ENCODE measurements around the gene DNAJC17.
A peak's percentile ranks its signal among the peaks of the same experiment; 100 is the strongest.

Gene DNAJC17

DNA sequence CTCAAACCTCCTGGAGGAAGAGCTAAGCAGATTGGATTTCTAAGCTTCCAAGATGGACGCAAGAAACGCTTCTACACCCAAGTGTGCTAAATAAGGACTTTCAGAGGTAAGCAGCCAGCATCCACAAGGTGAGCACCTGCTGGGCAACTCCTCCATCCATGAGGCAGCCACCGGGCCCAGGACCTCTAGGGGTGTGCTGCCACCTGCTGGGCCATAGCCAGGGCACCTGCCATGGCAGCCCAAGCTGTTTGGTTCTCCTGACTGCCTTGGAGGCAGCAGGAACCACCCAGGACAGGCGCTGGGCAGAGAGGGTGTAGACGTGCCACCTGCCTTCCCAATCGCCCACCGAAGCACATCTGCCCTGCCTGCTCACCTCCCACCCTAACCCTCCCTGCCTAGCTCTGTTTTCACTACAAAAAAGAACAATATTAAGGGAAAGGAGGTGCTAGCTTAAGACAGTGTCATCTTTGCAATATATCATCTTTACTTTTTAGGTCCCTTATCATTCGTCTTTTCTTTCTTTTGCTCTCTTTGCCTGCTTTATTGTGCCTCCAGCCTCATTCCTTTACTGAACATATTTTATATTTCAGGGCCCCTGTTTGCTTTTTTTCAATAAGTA, 24.6 kb downstream of the DNAJC17 start:
- Histone ChIP-seq H4K20me1 (peaks cover 47% of the 10 kb centered on the region), H3K4me2 (no peak overlapping the region), H3K9me3 (no peaks in the 10 kb centered on the region), H3K27ac (no peak overlapping the region), H3K4me1 (peaks cover 17% of the 10 kb centered on the region), H3K9ac (no peak overlapping the region), H3K27me3 (no peaks in the 10 kb centered on the region), H3K36me3 (peaks cover 31% of the 10 kb centered on the region), H3K4me3 (no peak overlapping the region)
- TF ChIP-seq Cebpa-rat (IDR thresholded peaks at IDR 0.05), result no peak

DNA sequence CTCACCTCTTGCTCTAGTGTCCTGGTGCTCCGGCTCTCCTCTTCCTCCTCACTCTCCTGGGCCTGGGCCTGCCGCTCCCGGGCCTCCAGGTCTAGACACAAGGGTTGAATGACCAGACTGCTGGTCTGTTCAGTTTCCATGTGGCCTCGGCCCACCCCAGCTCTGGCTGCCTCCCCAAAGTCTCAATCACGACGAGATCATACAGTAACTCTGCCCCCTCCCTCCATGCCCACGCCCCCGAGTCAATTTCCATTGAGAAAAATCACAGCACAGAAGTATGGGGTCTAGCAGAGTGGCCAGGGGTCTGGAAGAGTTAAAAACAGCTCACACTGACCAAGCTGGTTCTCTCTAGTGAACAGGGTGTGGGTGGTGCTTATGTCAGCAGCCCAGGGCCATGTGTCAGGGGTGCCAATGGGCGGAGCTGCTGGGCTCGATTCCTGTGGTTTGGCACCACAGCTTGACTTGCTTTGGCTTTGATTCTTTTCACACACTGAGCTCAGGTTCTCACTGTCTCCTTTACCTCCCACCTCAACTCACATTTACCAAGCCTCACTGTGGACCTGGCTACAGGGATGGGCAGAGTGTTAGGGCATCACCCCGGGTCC, 30.6 kb downstream of the DNAJC17 start:
- no peaks in the 10 kb centered on the region for H3K9me3 ChIP-seq
- no peak overlapping the region for H3K27ac ChIP-seq
- H3K9ac ChIP-seq, result no peak overlapping the region
- H3K4me3 ChIP-seq, result no peak overlapping the region
- H3K4me1 ChIP-seq, result peaks cover 46% of the 10 kb centered on the region
- H3K4me2 ChIP-seq, result peak overlapping the region; percentile 17; the same call in 1 of the 2 replicates
- no peaks in the 10 kb centered on the region for H3K27me3 ChIP-seq
- peaks cover 73% of the 10 kb centered on the region for H3K36me3 ChIP-seq
- no peak for TF ChIP-seq Cebpa-rat (IDR thresholded peaks at IDR 0.05)
- peaks cover 11% of the 10 kb centered on the region; the same call in 1 of the 2 replicates for H4K20me1 ChIP-seq

DNA sequence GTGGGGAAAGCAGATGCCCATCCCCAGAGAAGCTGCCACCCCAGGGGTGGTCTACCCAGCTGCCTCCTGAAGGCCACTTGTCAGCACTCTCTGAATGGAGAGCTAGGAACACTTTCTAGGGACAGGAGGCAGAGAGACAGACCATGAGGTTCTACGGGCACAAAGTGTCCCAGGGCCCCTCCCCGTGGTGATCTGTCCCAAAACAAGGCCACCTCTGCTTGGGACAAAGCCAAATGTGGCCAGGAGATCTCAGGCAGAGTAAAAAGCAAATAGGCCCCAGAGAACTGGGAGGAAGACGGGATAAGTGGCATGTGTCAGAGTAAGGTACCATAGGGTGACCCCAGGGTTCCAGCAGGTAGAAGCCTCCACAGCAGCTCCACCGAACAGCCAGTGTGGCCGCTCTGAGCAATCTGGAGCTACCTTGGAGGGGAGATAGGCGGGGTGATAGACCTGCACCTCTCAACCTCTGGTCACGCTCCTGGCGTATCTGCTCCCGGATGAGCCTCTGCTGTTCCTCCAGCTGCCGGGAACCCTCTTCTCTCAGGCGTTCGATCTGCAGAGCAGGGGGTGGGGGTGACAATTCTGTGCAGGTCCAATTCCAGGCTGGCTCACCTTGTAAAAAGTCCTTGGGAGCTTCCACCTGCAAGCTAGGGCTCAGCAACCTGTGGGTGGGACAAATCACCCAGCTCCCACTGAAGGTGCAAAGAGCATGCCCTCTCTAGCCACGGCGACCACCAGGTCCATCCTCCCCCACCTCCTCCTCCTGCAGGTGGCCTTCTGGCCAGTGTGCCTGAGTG, 31.3 kb downstream of the DNAJC17 start:
- Histone ChIP-seq H3K27ac (peak overlapping the region; percentile 30; the same call in 1 of the 2 replicates), H3K9ac (peak overlapping the region; percentile 10; the same call in 1 of the 2 replicates), H3K4me2 (peak overlapping the region; percentile 51), H3K4me3 (no peak overlapping the region), H3K27me3 (no peaks in the 10 kb centered on the region), H3K9me3 (no peaks in the 10 kb centered on the region), H3K36me3 (peaks cover 73% of the 10 kb centered on the region), H4K20me1 (peaks cover 18% of the 10 kb centered on the region; the same call in 1 of the 2 replicates), H3K4me1 (peaks cover 53% of the 10 kb centered on the region)
- TF ChIP-seq Cebpa-rat (IDR thresholded peaks at IDR 0.05), result no peak

DNA sequence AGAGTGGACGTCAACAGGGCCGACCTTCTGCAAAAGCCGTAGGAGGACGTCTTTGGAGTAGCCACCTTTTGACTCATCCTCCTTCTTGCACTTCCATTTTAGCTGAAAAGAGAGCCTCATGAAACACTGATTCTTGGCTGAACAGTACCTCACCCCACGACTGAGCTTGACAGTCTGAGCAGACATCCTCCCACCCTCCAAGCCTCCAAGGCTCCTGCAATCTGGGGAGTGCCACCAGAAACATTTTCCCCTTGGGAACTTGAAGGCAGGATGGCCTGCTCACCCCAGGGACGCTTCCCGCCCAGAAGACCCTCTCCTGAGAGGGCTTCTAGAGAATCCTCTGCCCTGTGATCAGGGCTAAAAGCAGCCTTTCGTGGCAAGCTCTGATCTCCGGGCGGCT, 32.3 kb downstream of the DNAJC17 start:
- Histone ChIP-seq H3K27ac (peak overlapping the region; percentile 30; the same call in 1 of the 2 replicates), H4K20me1 (peaks cover 27% of the 10 kb centered on the region; the same call in 1 of the 2 replicates), H3K27me3 (no peaks in the 10 kb centered on the region), H3K4me1 (peaks cover 62% of the 10 kb centered on the region), H3K4me3 (no peak overlapping the region), H3K9ac (peak overlapping the region; percentile 10; the same call in 1 of the 2 replicates), H3K36me3 (peaks cover 70% of the 10 kb centered on the region), H3K9me3 (no peaks in the 10 kb centered on the region), H3K4me2 (peak overlapping the region; percentile 51)
- no peak for TF ChIP-seq Cebpa-rat (IDR thresholded peaks at IDR 0.05)

DNA sequence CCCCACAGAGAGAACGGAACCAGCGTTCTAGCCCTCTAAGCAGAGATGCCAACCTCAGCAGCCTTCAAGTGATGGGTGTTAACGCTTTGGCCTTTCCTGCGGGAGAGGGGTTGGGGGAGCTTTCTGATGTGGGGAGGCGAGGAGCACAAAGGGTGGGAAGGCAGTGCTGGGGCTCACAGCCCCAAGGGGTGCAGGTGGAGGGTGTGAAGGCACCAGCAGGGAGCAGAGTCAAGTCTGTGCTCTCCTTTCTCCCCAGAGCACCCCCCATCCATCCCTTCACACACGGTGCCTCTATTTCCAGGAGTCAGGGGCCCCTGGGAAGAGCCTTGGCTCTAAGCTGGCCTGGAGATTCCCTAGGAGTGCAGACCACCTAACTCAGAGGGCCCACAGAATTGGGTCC, 33.4 kb downstream of the DNAJC17 start:
- H3K27me3 ChIP-seq, result no peaks in the 10 kb centered on the region
- peaks cover 59% of the 10 kb centered on the region for H3K36me3 ChIP-seq
- H3K4me1 ChIP-seq, result peaks cover 73% of the 10 kb centered on the region
- no peaks in the 10 kb centered on the region for H3K9me3 ChIP-seq
- no peak overlapping the region for H3K4me3 ChIP-seq
- no peak overlapping the region for H3K4me2 ChIP-seq
- H3K9ac ChIP-seq, result no peak overlapping the region
- peak overlapping the region; percentile 18; the same call in 1 of the 2 replicates for H3K27ac ChIP-seq
- H4K20me1 ChIP-seq, result peaks cover 38% of the 10 kb centered on the region; the same call in 1 of the 2 replicates
- no peak for TF ChIP-seq Cebpa-rat (IDR thresholded peaks at IDR 0.05)

DNA sequence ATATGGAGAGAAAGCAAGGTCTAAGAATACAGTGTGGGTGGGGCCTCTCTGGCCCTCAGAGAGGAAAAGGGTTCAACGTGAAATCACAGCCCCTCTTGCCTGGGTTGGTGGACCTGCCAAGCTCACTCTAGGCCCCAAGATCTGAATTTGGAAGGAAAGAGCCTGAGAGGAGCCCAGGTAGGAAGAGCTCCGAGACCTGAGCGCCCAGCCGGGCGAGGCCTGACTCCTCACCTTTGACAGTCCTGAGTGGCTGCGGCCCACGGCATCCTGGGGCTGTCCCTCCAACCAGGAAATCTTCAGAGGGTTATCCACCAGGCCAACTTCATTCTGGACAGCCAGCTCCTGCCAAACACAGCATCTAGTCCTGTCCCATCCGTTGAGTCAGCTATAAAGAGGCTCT, 33.8 kb downstream of the DNAJC17 start:
- Histone ChIP-seq H3K9me3 (no peaks in the 10 kb centered on the region), H3K9ac (no peak overlapping the region), H4K20me1 (peaks cover 40% of the 10 kb centered on the region; the same call in 1 of the 2 replicates), H3K27ac (peak overlapping the region; percentile 6; the same call in 1 of the 2 replicates), H3K36me3 (peaks cover 55% of the 10 kb centered on the region), H3K4me1 (peaks cover 77% of the 10 kb centered on the region), H3K4me2 (peak overlapping the region; percentile 99), H3K27me3 (no peaks in the 10 kb centered on the region), H3K4me3 (no peak overlapping the region)
- TF ChIP-seq Cebpa-rat (IDR thresholded peaks at IDR 0.05), result no peak

DNA sequence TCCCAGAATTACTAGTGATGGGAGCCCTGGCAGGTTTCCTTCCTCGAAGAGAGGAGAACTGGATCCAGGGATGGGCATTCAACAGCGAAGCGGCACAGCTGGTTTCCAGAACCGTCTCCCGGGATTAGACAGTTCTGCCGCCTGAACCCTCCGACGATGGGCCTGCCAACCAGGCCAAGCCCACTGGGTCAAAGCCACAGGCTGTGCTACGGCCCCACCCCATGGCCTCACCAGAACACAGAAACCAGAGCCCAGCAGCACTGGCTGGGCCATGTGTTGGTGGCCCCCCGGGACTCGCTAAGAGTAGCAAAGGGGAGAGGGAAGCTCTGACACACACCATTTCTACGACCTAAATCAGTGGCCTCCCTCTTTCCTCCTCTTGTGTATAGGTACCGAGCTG, 35.3 kb downstream of the DNAJC17 start:
- TF ChIP-seq Cebpa-rat (IDR thresholded peaks at IDR 0.05), result no peak
- Histone ChIP-seq H3K4me1 (peaks cover 90% of the 10 kb centered on the region), H4K20me1 (peaks cover 53% of the 10 kb centered on the region; the same call in 1 of the 2 replicates), H3K9me3 (no peaks in the 10 kb centered on the region), H3K27me3 (no peaks in the 10 kb centered on the region), H3K36me3 (peaks cover 41% of the 10 kb centered on the region), H3K4me2 (peak overlapping the region; percentile 99), H3K9ac (peak overlapping the region; percentile 43; the same call in 1 of the 2 replicates), H3K27ac (peak overlapping the region; percentile 95; the same call in 1 of the 2 replicates), H3K4me3 (no peak overlapping the region)

DNA sequence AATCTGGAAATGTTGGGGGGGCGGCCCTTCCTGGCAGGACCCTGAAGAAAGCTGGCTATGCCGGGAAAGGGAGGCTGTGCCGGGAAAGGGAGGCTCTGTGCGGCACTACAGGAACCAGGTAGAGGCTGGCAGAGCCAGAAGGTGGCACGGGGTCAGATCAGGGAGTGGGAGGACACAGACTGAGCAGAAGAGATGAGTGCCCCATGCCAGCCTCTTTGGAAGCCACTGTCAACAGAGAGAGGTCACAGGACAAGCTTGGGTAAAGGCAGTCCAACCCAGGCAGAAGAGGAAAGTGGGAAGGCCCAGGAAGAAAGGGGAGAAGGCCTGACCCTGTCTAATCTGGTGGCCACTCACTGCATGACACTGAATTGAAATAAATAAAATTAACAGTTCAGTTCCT, 36.0 kb downstream of the DNAJC17 start:
- H3K27ac ChIP-seq, result peak overlapping the region; percentile 95
- peak overlapping the region; percentile 99 for H3K4me2 ChIP-seq
- H3K9ac ChIP-seq, result peak overlapping the region; percentile 80; the same call in 1 of the 2 replicates
- peaks cover 90% of the 10 kb centered on the region for H3K4me1 ChIP-seq
- no peak for TF ChIP-seq Cebpa-rat (IDR thresholded peaks at IDR 0.05)
- peak overlapping the region; percentile 59; the same call in 1 of the 2 replicates for H3K4me3 ChIP-seq
- H3K27me3 ChIP-seq, result no peaks in the 10 kb centered on the region
- no peaks in the 10 kb centered on the region for H3K9me3 ChIP-seq
- H4K20me1 ChIP-seq, result peaks cover 59% of the 10 kb centered on the region; the same call in 1 of the 2 replicates
- peaks cover 38% of the 10 kb centered on the region for H3K36me3 ChIP-seq

DNA sequence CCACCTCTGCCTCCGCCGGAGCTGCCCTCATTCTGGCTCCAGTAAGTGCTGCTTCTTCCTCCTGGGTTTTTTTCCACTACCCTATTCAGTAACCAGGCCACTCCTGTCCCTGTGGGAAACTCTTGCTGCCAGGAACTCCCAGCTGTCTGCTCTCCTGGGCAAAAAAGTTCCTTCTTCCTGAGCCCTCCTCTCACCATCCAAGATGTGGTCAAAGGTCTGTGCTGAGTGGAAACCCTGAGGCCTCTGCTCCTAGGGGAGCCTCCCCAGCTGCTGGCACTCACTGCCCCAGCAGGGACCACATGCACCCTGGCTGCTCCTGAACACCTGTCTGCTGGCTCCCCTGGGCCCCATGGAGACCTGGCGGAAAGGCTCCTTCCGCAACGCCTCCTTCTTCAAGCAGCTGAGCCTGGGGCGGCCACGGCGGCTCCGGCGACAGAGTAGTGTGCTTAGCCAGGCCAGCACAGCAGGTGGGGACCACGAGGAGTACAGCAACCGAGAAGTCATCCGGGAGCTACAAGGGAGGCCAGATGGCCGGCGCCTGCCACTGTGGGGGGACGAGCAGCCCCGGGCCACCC, 37.0 kb downstream of the DNAJC17 start:
- H3K9ac ChIP-seq, result peak overlapping the region; percentile 80

More for the DNA sequence above, 37.0 kb downstream of the DNAJC17 start:
- Histone ChIP-seq H3K4me2 (peak overlapping the region; percentile 99), H3K9me3 (no peaks in the 10 kb centered on the region), H3K4me3 (peak overlapping the region; percentile 59), H3K36me3 (peaks cover 34% of the 10 kb centered on the region), H3K27ac (peak overlapping the region; percentile 95), H3K27me3 (no peaks in the 10 kb centered on the region), H3K4me1 (peaks cover 90% of the 10 kb centered on the region), H4K20me1 (peaks cover 67% of the 10 kb centered on the region; the same call in 1 of the 2 replicates)
- TF ChIP-seq Cebpa-rat (IDR thresholded peaks at IDR 0.05), result no peak
